Right cardiac atrium (tissue), 5 donors: Measurements from ENCODE around the gene MTUS2. TPM values are rescaled to one million over a fixed set of nuclear protein-coding genes. Genes with fewer than 3 reads are reported as not detected.
A peak's percentile ranks its signal among the peaks of the same experiment; 100 is the strongest.

Experiments
- ATAC-seq, 2 donors: fragments of 200-7000 bp; cut with Tn5 transposase; one replicate each; pipeline versions ENCODE4 v1.8.0 to v1.9.1; 2020; ENCODE audit warnings: moderate library complexity in 2 of 2, mild to moderate bottlenecking in 1 of 2
- DNase-seq, 3 donors: peaks; one replicate each; pipeline ENCODE4 v3.0.0-alpha.2; 2020
- H3K27ac ChIP-seq: one replicate; pipeline ENCODE4 v1.5.1; 2013; ENCODE audit warnings: mild to moderate bottlenecking, low read length, control low read depth, moderate library complexity
- H3K27me3 ChIP-seq: one replicate; pipeline ENCODE4 v1.6.1; 2013; ENCODE audit not compliant: control insufficient read depth, insufficient read depth
- H3K4me1 ChIP-seq: one replicate; pipeline ENCODE4 v1.6.1; 2013; ENCODE audit warnings: low read length; ENCODE audit not compliant: control insufficient read depth, insufficient read depth
- H3K4me3 ChIP-seq: one replicate; pipeline ENCODE4 v1.5.1; 2013; ENCODE audit warnings: low read length, control low read depth
- H3K9me3 ChIP-seq: one replicate; pipeline ENCODE4 v1.6.1; 2013; ENCODE audit warnings: low read length; ENCODE audit not compliant: control insufficient read depth
- WGBS: extraction: QIAGEN DNeasy Blood & Tissue Kit; methylation state at CpG from one replicate; pipeline ENCODE4 v1.1.7; 2013; 5-methylcytosine and 5-hydroxymethylcytosine counted together
- intact Hi-C, 4 donors: fragments of 100-400 bp; cut with DNase I; formaldehyde crosslinking; loops; one replicate each; pipeline versions ENCODE4 v1.11.0 to v1.14.0; 2022 to 2023
- polyA plus RNA-seq: library from polyadenylated mRNA; stranded (reverse); fragments of 200-250 nt; gene quantifications from one replicate; pipeline ENCODE4 v1.2.3, GENCODE V29; 2013
- total RNA-seq, 4 donors: library from RNA; stranded (reverse); fragmentation: NEBNext Ultra II Directional; extraction: Animal tissue kit (Norgen Biotek cat#: 25700); gene quantifications; one replicate each; pipeline ENCODE4 v1.2.1, GENCODE V29; 2021
- donor health status: healthy with polysubstance abuse.
- donor health status: DM: no; HTN: yes; CAD: no.
- donor health status: DM: no; HTN: no; CAD: no.
- donor health status: DM: no; HTN: yes; CAD: no; lungs with severe emphysema.
- donor health status: DM: yes; HTN: yes; CAD: no.

The MTUS2 gene
- total and polyA plus RNA-seq, 5 donors, result 25.9 to 139 (median 79.1) TPM

DNA sequence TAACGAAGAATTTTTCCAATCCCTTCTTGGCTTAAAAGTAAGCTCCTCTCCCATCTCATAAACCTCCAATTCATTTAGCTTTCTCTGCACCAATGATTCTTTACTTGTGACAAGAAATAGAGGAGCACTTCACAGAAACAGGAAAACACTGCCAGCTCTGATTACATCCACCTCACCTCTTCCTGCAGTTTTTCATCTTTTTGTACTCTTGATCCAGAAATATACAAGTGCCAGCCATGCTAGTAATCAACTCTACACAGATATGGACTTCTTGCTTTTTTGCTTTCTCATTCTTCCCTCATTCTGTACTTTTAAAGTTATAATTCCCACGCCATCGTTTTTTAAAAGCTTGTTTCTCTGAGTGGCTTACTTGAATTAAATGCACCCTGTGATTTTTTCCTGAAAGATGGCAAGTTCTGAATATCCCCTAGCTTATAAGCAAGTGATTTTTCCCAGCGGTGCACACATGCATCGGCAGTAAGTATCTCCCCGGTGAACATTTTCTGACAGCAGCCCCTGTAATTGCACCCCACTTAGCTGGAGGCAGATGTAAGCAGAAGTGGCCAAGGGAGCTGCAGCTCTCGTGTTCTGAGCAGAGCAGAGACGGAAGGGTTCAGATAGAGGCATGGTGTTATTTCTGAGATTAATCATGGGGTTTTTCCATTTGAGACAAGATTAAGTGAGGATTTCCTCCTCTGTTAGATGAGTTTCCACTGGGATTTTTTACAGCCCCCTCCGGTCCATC, 434.7 kb downstream of the MTUS2 start:
- Histone ChIP-seq H3K27me3 (no peaks in the 10 kb centered on the region), H3K4me1 (no peaks in the 10 kb centered on the region), H3K4me3 (no peak overlapping the region), H3K27ac (no peak overlapping the region), H3K9me3 (no peaks in the 10 kb centered on the region)
- WGBS, result 30% methylated on average over 9 of the region's 9 CpGs
- no peak for ATAC-seq
- DNase-seq, result no peak
- intact Hi-C loops, result loop anchor here in 1 of 4 donors (10.0 kb wide), 1 partner anchor 440 kb away; no protein-coding TSS in a partner anchor

DNA sequence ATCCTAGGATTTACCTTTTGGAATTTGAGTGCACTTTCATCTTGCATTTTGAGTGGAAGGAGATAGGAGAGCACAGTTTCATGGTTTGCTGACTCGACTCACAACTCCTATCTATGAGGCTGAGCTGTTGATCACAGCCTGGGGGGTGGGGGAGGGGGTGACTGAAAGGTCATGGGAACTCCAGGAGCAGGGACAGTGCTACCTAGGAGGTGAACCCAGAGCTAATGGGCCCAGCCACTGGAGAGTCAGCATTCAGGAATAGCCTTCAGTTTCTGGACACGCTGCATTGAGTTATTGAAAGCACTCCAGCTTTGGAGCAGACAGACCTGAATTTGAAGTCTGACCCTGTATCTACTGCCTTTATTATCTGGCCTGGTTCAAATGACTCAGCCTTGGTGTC, 435.4 kb downstream of the MTUS2 start:
- 75% methylated on average over 2 of the region's 2 CpGs for WGBS
- ATAC-seq, result no peak
- H3K27ac ChIP-seq, result no peak overlapping the region
- H3K9me3 ChIP-seq, result no peaks in the 10 kb centered on the region
- no peak overlapping the region for H3K4me3 ChIP-seq
- DNase-seq, result no peak
- H3K27me3 ChIP-seq, result no peaks in the 10 kb centered on the region
- H3K4me1 ChIP-seq, result no peaks in the 10 kb centered on the region
- intact Hi-C loops, result loop anchor here in 1 of 4 donors (10.0 kb wide), 1 partner anchor 441 kb away; no protein-coding TSS in a partner anchor

DNA sequence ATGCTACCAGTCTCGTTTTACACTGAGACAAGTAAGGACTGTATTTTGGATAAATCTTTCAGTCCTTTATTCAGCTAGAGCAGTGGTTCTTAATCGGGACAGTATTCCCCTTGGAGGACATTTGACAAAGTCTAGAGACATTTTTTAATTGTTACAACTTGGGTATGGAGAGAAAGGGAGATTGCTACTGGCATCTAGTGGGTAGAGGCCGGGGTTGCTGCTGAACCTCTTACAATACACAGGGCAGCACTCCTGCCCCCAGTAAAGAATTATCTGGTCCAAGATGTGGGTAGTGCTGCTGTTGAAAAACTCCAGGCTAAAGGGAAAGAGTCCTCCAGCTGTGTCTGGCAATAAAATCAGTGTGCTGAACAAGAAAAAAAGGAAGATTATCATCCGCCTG, 440.5 kb downstream of the MTUS2 start:
- intact Hi-C loops, result loop anchor here in 2 of 4 donors (5.0 to 10.0 kb wide), 2 partner anchors 436 to 443 kb away; partner anchors contain the start of gene MTUS2 (in 1 of the 2)
- WGBS, result 19% methylated on average over 4 of the region's 4 CpGs
- ATAC-seq, result peak; percentile 59 to 75

DNA sequence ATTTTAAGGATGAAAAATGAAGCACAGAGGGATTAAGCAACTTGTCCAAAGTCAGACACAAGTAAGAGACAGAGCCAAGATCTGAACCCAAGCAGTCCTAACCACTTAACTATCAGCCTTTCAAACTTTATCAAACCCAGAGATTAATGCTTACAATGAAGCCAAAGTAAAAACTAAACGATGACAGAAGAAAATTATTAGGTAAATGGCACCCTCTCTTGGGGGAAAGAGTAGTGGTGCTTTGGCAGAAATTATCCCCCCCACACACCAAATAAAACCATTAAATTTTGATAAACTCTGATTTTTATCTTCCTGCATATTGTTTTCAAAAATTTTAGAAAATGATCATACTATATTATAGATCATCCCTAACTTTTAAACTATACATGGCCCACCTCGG, 446.1 kb downstream of the MTUS2 start:
- H3K4me1 ChIP-seq, result peaks cover 2% of the 10 kb centered on the region
- intact Hi-C loops, result loop anchor here in 1 of 4 donors (10.0 kb wide), 1 partner anchor 441 kb away; the partner anchor contains the start of gene MTUS2
- H3K9me3 ChIP-seq, result no peaks in the 10 kb centered on the region
- no peaks in the 10 kb centered on the region for H3K27me3 ChIP-seq
- WGBS, result 44% methylated on average over 2 of the region's 2 CpGs
- ATAC-seq (no peak), DNase-seq (no peak)
- H3K4me3 ChIP-seq, result no peak overlapping the region
- no peak overlapping the region for H3K27ac ChIP-seq

More for the DNA sequence above, 440.5 kb downstream of the MTUS2 start:
- Histone ChIP-seq H3K27ac (no peak overlapping the region), H3K4me3 (no peak overlapping the region), H3K9me3 (no peaks in the 10 kb centered on the region), H3K27me3 (no peaks in the 10 kb centered on the region), H3K4me1 (peaks cover 2% of the 10 kb centered on the region)
- no peak for DNase-seq

DNA sequence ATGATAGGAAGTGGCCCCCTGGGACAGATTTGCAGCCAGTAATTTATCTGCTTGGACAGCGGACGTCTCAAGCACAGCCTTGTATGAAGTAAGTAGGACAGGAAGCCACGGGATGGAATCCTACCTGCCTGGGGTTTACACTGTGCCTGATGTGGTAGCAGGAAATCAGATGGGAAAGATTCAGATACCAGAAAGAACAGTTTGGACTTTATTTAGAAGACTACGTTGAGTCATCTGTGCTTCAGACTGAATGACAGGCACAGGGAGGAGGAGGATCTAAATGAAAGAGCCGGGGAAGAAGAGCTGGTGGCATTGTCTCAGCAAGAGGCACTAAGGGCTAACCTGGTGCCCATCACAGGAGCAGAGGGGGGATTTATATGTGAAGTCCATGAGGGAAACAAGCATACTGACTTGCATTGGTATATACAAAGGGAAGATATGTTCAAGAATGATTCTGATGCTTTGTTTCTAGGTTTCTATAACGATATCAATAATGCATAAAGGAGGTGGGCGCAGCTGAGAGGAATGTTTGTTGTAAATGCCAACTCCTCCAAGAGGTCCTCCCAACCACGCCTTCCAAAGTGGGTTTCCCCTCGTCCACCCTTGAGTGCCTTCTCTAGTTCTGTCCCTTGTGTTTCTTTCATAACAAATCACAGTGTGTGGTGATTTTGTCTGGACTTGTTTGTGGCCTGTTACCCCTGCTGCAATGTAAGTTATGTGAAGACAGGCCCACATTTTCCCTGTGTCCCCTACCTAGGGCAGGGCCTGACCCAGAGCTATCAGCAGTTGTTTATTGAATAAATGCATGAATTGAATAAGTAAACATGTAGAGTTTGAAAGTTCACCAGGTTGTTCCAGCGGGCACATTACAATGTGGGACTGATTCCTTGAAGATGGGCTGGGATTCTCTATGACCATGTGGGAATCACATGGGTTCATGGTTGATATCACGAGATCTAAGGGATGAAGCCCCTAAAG, 446.9 kb downstream of the MTUS2 start:
- Histone ChIP-seq H3K27ac (no peak overlapping the region), H3K27me3 (no peaks in the 10 kb centered on the region), H3K4me3 (no peak overlapping the region), H3K4me1 (peaks cover 2% of the 10 kb centered on the region), H3K9me3 (no peaks in the 10 kb centered on the region)
- 65% methylated on average over 11 of the region's 11 CpGs for WGBS
- ATAC-seq (no peak), DNase-seq (no peak)
- intact Hi-C loops, result loop anchor here in 1 of 4 donors (10.0 kb wide), 1 partner anchor 442 kb away; the partner anchor contains the start of gene MTUS2

DNA sequence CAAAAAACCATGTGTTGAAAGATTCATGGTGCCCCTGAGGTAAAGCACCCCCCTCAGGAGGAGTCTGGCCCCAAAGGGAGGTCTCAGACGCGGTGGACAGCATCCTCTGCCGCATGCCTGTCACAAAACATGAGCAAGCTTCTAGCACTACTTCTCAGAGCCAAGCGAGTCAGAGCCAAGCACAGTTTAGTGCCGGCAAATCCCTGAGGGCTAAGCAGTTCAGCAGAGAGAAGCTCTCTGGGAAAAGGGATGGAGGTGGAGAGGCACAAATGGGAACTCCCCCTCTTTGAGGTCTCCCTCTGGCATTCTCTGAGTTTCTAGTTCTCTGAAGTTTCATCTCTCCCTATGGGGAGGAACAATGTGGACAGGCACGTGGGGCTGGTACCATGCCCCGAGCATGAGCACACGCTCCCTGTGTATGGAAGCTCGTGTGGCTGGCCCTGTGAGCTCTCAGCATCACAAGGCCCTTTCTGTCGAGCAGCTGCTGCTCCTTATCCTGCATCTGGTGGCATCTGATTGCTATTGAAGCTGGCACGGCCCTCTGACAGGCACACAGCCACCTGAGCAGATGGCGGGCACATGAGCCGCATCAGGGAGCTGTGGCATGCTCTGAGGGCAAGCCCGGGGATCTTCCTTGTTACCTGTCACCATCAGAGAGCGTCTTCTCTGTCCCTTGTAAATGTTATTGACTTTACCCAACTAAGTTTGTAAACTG, 450.3 kb downstream of the MTUS2 start:
- Histone ChIP-seq H3K4me1 (no peaks in the 10 kb centered on the region), H3K27ac (no peak overlapping the region), H3K4me3 (no peak overlapping the region), H3K9me3 (no peaks in the 10 kb centered on the region), H3K27me3 (no peaks in the 10 kb centered on the region)
- DNase-seq, result peak in 1 of 3 donors; percentile 24
- 76% methylated on average over 15 of the region's 15 CpGs for WGBS
- intact Hi-C loops, result no loop called here
- ATAC-seq, result peak in 1 of 2 donors; percentile 19

DNA sequence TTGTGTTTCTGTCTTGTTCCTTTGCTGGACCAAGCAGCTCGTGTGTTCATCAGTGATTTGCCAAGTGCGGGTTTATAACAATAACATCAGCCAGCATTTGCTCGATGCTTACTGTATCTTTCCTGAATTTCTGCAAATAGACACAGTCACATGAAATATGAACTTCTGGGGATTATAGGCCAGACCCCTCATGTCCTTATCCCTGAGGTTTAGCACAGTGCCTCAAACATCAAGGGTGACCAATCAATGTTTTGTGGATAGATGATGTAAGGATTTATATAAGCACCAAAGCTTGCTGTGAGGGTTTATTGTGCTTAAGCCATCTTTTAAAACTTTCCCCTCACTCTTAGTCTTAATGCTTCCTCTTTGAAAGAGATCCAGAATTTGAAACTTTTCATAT, 451.5 kb downstream of the MTUS2 start:
- no peaks in the 10 kb centered on the region for H3K9me3 ChIP-seq
- no peak overlapping the region for H3K4me3 ChIP-seq
- intact Hi-C loops, result no loop called here
- 46% methylated on average over 3 of the region's 3 CpGs for WGBS
- H3K27ac ChIP-seq, result no peak overlapping the region
- H3K27me3 ChIP-seq, result no peaks in the 10 kb centered on the region
- no peaks in the 10 kb centered on the region for H3K4me1 ChIP-seq
- ATAC-seq (no peak), DNase-seq (no peak)

DNA sequence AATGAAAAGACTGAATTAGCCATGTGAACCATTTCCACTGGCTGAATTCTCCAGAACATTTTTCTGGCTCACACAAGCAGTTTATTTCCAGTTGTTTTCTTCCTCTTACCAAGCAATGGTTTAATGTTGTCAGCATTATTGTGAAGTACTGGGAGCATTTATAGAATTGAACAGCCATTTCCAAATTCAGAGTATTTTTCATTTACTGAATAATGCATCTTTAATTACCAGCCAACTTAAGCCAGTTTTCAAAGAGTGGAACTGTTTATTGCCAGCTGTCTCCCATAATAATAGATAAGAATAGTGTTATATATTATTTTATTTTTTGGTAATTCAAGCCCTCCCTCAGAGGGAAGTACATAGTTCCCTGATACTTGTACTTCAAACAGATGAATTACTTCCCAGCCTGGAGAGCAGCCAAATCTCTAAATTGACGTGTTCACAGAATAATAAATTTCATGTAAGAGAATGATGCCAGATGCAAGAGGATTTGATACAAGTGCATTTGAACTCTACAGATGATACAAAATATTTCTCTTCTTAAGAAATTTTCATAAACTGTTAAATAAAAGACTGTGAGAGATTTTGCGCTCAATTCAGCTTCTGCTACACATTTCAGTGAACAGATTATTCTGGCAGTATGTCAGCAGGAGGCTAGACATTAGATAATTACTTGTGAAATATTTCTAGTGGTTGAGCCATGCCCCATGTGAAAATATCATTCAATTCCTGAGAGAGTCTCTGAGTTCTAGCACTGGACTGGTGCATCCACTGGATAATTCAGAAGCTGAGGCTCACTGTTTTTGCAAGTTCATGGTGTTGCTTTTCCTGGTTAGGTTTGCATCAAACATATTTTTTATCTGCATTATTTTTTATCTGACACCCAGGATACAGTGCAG, 459.5 kb downstream of the MTUS2 start:
- Histone ChIP-seq H3K9me3 (no peaks in the 10 kb centered on the region), H3K4me1 (no peaks in the 10 kb centered on the region), H3K27ac (no peak overlapping the region), H3K27me3 (no peaks in the 10 kb centered on the region), H3K4me3 (no peak overlapping the region)
- 16% methylated on average over 2 of the region's 2 CpGs for WGBS
- intact Hi-C loops, result no loop called here
- peak; percentile 41 to 73 for ATAC-seq
- no peak for DNase-seq

DNA sequence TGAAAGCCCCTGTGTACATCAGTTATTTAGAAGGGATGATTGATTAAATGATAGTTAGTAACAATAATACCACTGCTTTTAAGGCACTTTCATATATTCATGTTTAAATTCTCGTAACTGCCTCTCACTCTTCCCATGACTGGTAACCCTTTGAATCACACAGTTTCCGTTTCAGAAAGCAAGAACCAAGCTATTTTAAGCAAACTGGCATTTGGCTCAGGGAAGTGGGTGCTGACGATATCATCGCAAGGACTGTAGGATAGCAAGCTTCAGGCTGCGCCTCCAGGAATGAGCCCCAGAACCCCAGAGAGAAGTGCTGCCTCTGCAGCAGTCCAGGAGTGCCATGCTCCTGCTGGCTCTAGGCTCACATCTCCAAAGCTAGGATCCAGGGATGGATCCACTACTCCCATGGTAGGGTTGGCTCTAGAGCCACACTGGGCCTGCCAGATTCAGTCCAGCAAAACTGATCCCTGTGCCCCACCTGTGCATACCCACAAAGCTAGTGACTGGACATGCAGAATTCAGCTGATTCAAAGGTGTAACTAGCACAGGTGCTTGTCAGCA, 461.9 kb downstream of the MTUS2 start:
- no peaks in the 10 kb centered on the region for H3K9me3 ChIP-seq
- no peaks in the 10 kb centered on the region for H3K4me1 ChIP-seq
- DNase-seq (peak in 1 of 3 donors; percentile 13), ATAC-seq (no peak)
- intact Hi-C loops, result no loop called here
- H3K4me3 ChIP-seq, result no peak overlapping the region
- no peak overlapping the region for H3K27ac ChIP-seq
- 69% methylated on average over 5 of the region's 5 CpGs for WGBS
- no peaks in the 10 kb centered on the region for H3K27me3 ChIP-seq
